ENCODE results near the gene CCDC170.

GRCh38 chr6:151534576-151534975 lies 40.8 kb downstream of the CCDC170 start:
- TF ChIP-seq, protein P1, sequence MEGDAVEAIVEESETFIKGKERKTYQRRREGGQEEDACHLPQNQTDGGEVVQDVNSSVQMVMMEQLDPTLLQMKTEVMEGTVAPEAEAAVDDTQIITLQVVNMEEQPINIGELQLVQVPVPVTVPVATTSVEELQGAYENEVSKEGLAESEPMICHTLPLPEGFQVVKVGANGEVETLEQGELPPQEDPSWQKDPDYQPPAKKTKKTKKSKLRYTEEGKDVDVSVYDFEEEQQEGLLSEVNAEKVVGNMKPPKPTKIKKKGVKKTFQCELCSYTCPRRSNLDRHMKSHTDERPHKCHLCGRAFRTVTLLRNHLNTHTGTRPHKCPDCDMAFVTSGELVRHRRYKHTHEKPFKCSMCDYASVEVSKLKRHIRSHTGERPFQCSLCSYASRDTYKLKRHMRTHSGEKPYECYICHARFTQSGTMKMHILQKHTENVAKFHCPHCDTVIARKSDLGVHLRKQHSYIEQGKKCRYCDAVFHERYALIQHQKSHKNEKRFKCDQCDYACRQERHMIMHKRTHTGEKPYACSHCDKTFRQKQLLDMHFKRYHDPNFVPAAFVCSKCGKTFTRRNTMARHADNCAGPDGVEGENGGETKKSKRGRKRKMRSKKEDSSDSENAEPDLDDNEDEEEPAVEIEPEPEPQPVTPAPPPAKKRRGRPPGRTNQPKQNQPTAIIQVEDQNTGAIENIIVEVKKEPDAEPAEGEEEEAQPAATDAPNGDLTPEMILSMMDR (conservative IDR thresholded peaks at IDR 0.05; ENCODE audit: low read depth, low read length) = no peak
- TF ChIP-seq EZH2phosphoT487 (IDR thresholded peaks at IDR 0.05; ENCODE audit: borderline replicate concordance, low read length) = no peak
